Kidney capillary endothelial cell (primary cell): ENCODE results near the gene FZD2.

Experiments
- DNase-seq: peaks from one replicate; pipeline ENCODE4 v3.0.0-alpha.2; 2018; ENCODE audit warnings: low spot score

FZD2 gene

GRCh38 chr17:44607836-44608690 lies 50.8 kb downstream of the FZD2 start:
- DNase-seq, result no peak

GRCh38 chr17:44608727-44609435 lies 51.6 kb downstream of the FZD2 start:
- no peak for DNase-seq

GRCh38 chr17:44610331-44610730 lies 53.0 kb downstream of the FZD2 start:
- DNase-seq, result no peak
